Activated T-cell treated with anti-CD3 and anti-CD28 coated beads for 4 hours (primary cell): Measurements from ENCODE around the gene CHN2.
"Not testable (repeated sequence)": the region's sequence is repeated elsewhere in the genome, so short reads cannot be mapped to it uniquely, and the experiment has no call there.

Experiments used
- DNase-seq: peaks from one replicate; pipeline ENCODE4 v3.0.0-alpha.2; 2020

Gene CHN2

GRCh38 chr7:29516491-29516890 lies 321.9 kb downstream of the CHN2 start:
- DNase-seq, result no peak

- DNase-seq, result no peak
Observed at GRCh38 chr7:29518616-29519015, 324.0 kb downstream of the CHN2 start.

GRCh38 chr7:29523728-29524127 lies 329.2 kb downstream of the CHN2 start:
- no peak for DNase-seq

- DNase-seq, result no peak
Observed at GRCh38 chr7:29527505-29528108, 333.0 kb downstream of the CHN2 start.

GRCh38 chr7:29528526-29528925 lies 334.0 kb downstream of the CHN2 start:
- not testable (repeated sequence) for DNase-seq
